ENCODE results near the gene SLC25A12.

The SLC25A12 gene, protein sequence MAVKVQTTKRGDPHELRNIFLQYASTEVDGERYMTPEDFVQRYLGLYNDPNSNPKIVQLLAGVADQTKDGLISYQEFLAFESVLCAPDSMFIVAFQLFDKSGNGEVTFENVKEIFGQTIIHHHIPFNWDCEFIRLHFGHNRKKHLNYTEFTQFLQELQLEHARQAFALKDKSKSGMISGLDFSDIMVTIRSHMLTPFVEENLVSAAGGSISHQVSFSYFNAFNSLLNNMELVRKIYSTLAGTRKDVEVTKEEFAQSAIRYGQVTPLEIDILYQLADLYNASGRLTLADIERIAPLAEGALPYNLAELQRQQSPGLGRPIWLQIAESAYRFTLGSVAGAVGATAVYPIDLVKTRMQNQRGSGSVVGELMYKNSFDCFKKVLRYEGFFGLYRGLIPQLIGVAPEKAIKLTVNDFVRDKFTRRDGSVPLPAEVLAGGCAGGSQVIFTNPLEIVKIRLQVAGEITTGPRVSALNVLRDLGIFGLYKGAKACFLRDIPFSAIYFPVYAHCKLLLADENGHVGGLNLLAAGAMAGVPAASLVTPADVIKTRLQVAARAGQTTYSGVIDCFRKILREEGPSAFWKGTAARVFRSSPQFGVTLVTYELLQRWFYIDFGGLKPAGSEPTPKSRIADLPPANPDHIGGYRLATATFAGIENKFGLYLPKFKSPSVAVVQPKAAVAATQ

DNA sequence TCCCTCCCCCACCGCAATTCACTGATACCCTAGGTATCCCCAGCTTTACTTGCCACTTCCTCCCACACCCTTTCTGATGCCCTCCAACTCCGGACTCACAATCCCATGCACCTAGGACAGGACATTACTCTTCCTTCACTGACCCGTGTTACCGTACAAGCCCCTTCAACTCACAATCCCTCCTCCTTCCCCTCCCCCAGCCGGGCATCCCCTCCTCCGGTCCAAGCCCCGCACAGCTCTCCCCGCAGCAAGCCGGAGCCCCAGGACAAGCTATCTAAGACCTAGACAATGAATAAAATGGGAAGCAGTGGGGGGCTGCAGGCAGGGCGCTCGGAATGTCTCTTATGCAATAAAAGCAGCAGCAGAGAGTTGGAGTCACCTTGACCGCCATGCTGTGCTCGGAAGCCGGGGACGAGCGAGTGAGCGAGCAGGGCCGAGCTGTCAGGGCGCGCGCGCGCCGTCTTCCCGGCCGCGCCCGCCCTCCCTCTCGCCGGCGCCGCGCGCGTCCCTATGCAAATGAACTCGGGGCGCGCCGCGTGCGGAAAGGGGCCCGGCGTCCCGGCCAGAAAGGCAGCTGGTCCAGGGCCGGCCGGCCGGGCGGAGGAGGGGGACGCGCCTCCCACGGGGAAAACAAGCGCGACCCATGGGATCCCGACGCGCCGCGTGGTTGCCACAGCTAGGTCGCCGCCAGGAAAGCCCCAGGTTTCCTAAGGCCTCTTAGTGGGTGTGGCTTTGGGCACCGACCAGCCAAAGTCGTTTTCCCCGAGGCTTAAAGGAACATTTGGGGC lies at the start of gene SLC25A12:
Gene SLC25A12, minus strand, starts transcription at position 421 of the 788 bp plus-strand sequence. Its CDS starts 30 bp downstream, at position 391.
- H3K9me3 ChIP-seq (ENCODE audit: low read depth, low read length) = no peaks in the 10 kb centered on the region
- peak within 1 kb of the TSS; percentile 82 for H3K4me3 ChIP-seq
- TF ChIP-seq FOXP2 (optimal IDR thresholded peaks at IDR 0.05; ENCODE audit: control extremely low read depth, extremely low read length, insufficient read depth) (no peak), POLR2AphosphoS5 (IDR thresholded peaks at IDR 0.05; ENCODE audit: borderline replicate concordance, low read depth, low read length) (peak; percentile 76)
- H3K27ac ChIP-seq = peak within 1 kb of the TSS; percentile 60
- H3K36me3 ChIP-seq (ENCODE audit: insufficient read depth, low read length) = peaks cover 19% of the 10 kb centered on the region; the same call in 1 of the 2 replicates
- DNase-seq (ENCODE audit: low read depth, low spot score) = no peak
- H3K9ac ChIP-seq (ENCODE audit: insufficient read length) = peak within 1 kb of the TSS; percentile 72

DNA sequence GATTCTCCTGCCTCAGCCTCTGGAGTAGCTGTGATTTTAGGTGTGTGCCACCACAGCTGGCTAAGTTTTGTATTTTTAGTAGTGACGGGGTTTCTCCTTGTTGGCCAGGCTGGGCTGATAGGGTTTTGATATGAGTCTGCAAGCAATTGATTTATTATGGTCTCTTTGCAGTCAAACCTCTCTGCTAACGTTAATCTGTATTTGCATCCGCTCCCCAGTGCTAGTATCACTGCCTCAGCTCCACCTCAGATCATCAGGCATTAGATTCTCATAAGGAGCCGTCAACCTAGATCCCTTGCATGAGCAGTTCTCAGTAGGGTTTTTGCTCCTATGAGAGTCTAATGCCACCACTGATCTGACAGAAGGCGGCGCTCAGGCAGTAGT lies 47.3 kb upstream of the SLC25A12 start:
- TF ChIP-seq FOXP2 (optimal IDR thresholded peaks at IDR 0.05; ENCODE audit: control extremely low read depth, extremely low read length, insufficient read depth) (no peak), EZH2 (IDR thresholded peaks at IDR 0.05) (no peak), POLR2AphosphoS5 (IDR thresholded peaks at IDR 0.05; ENCODE audit: borderline replicate concordance, low read depth, low read length) (no peak)
- DNase-seq (ENCODE audit: low read depth, low spot score) = no peak
- Histone ChIP-seq H3K27ac (no peak overlapping the region), H3K9ac (ENCODE audit: insufficient read length) (no peak overlapping the region), H3K36me3 (ENCODE audit: insufficient read depth, low read length) (peaks cover 40% of the 10 kb centered on the region), H3K9me3 (ENCODE audit: low read depth, low read length) (no peaks in the 10 kb centered on the region), H3K4me3 (no peak overlapping the region)

DNA sequence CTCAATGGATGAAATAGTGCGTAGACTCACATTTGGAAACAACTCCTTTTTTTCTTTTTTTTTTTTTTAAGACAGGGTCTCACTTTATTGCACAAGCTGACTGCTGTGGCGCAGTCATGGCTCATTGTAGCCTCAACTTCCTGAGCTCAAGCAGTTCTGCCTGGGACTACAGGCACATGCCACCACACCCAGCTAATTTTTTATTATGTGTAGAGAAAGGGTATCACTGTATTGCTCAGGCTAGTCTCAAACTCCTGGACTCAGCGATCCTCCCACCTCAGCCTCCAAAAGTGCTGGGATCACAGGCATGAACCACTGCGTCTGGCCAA lies 45.7 kb upstream of the SLC25A12 start:
- peaks cover 38% of the 10 kb centered on the region for H3K36me3 ChIP-seq (ENCODE audit: insufficient read depth, low read length)
- no peak overlapping the region for H3K27ac ChIP-seq
- no peak for DNase-seq (ENCODE audit: low read depth, low spot score)

DNA sequence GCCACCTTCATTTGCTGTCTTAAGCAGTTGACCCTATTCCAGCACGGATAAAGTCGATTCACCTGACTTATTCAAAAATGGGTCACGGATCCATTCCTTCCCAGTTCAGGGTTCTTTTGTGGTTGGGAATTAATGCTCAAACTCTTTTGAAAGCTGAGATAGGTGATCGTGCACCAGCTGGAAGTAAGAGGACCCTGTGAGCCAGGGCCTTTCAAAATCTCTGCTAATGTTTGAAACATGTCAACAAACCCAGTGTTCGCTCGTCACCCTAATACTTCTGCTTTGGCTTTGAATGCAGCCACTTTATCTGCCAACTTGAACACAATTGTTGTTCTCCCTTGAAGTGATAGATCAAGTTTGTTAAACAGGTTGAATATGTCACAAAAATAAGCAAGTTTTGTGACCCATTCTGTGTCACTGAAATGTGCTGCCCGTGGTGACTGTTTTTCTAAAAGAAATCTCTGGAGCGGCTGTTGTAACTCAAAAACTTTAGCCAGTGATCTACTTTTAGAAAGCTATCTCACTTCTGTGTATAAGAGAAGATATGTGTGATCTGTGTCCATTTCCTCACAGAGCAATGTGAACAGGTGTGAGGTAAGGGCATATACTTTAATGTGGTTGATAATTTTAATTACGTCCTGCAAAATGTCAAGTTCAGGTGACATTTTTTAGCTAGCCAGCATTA lies 45.2 kb upstream of the SLC25A12 start:
- Histone ChIP-seq H3K4me3 (no peak overlapping the region), H3K9ac (ENCODE audit: insufficient read length) (no peak overlapping the region), H3K27ac (no peak overlapping the region), H3K36me3 (ENCODE audit: insufficient read depth, low read length) (peaks cover 41% of the 10 kb centered on the region), H3K9me3 (ENCODE audit: low read depth, low read length) (no peaks in the 10 kb centered on the region)
- TF ChIP-seq FOXP2 (optimal IDR thresholded peaks at IDR 0.05; ENCODE audit: control extremely low read depth, extremely low read length, insufficient read depth) (no peak), EZH2 (IDR thresholded peaks at IDR 0.05) (no peak), POLR2AphosphoS5 (IDR thresholded peaks at IDR 0.05; ENCODE audit: borderline replicate concordance, low read depth, low read length) (no peak)
- DNase-seq (ENCODE audit: low read depth, low spot score) = no peak

More for the DNA sequence above, 45.7 kb upstream of the SLC25A12 start:
- TF ChIP-seq POLR2AphosphoS5 (IDR thresholded peaks at IDR 0.05; ENCODE audit: borderline replicate concordance, low read depth, low read length) = no peak
- TF ChIP-seq EZH2 (IDR thresholded peaks at IDR 0.05) = no peak
- no peak overlapping the region for H3K9ac ChIP-seq (ENCODE audit: insufficient read length)
- no peaks in the 10 kb centered on the region for H3K9me3 ChIP-seq (ENCODE audit: low read depth, low read length)
- H3K4me3 ChIP-seq = no peak overlapping the region

DNA sequence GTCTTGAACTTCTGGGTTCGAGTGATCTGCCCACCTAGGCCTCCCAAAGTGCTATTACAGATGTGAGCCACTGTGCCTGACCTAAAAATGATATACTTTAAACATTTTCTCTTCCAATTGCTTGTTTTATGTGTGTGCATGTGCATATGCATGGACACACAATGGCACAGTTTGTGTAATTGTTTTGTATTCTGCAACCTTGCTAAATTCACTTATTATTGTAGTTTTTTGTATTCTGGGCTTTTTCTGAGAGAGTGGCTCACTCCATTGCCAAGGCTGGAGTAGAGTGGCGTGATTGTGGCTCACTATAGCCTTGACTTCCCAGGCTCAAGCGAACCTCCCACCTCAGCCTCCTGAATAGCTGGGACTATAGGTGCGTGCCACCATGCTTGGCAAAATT lies 36.3 kb upstream of the SLC25A12 start:
- no peak for DNase-seq (ENCODE audit: low read depth, low spot score)
- H3K4me3 ChIP-seq = no peak overlapping the region
- TF ChIP-seq FOXP2 (optimal IDR thresholded peaks at IDR 0.05; ENCODE audit: control extremely low read depth, extremely low read length, insufficient read depth) (no peak), EZH2 (IDR thresholded peaks at IDR 0.05) (no peak), POLR2AphosphoS5 (IDR thresholded peaks at IDR 0.05; ENCODE audit: borderline replicate concordance, low read depth, low read length) (no peak)
- no peak overlapping the region for H3K27ac ChIP-seq
- peaks cover 77% of the 10 kb centered on the region for H3K36me3 ChIP-seq (ENCODE audit: insufficient read depth, low read length)
- H3K9me3 ChIP-seq (ENCODE audit: low read depth, low read length) = no peaks in the 10 kb centered on the region; the same call in 1 of the 2 replicates
- no peak overlapping the region for H3K9ac ChIP-seq (ENCODE audit: insufficient read length)

DNA sequence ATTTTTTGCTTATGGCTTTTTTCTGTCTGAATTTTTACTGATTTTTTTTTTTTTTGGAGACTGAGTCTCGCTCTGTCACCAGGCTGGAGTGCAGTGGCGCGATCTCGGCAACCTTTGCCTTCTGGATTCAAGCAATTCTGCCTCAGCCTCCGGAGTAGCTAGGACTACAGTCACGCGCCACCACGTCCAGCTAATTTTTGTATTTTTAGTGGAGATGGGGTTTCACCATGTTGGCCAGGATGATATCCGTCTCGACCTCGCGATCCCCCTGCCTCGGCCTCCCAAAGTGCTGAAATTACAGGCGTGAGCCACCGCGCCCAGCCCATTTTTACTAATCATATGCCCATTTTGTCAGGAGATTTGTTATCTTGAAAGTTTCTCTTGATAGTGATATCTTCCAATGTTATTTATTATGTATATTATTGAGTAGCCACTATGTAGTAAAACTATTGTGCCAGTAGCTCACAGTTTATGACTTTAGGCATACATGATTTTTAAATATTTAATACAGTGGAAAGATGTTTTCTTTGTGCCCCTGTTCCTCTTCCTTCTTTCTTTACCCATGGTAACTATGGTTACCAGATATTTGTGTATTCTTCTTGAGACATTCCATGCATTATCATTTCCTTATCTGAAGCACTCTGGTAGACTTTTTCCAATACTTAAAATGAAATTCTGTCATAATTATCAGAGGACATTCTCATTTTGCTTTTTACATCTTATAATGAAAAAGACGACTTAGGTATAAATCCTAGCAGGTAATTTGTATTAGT lies 30.3 kb upstream of the SLC25A12 start:
- no peaks in the 10 kb centered on the region for H3K9me3 ChIP-seq (ENCODE audit: low read depth, low read length)
- DNase-seq (ENCODE audit: low read depth, low spot score) = no peak
- H3K4me3 ChIP-seq = peak overlapping the region; percentile 77
- H3K27ac ChIP-seq = no peak overlapping the region
- H3K36me3 ChIP-seq (ENCODE audit: insufficient read depth, low read length) = peaks cover 45% of the 10 kb centered on the region
- H3K9ac ChIP-seq (ENCODE audit: insufficient read length) = peak overlapping the region; percentile 84
- TF ChIP-seq EZH2 (IDR thresholded peaks at IDR 0.05) = no peak
- TF ChIP-seq POLR2AphosphoS5 (IDR thresholded peaks at IDR 0.05; ENCODE audit: borderline replicate concordance, low read depth, low read length) = no peak
- TF ChIP-seq FOXP2 (optimal IDR thresholded peaks at IDR 0.05; ENCODE audit: control extremely low read depth, extremely low read length, insufficient read depth) = no peak

DNA sequence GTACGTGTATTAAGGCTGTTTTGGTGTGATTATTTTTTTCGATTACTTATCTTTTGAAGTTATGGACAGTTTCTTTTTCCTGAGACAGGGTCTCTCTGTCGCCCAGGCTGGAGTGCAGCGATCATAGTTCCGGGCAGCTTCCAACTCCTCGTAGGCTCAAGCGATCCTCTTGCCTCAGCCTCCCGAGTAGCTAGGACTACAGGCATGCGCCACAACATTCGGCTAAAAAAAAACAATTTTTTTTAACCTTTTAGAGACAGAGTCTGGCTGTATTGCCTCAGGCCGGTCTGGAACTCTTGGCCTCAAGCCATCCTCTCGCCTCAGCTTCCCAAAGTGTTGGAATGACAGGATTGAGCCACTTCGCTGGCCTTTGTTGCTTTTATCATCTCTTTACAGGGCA lies 29.2 kb upstream of the SLC25A12 start:
- peak overlapping the region; percentile 80; the same call in 1 of the 2 replicates for H3K27ac ChIP-seq
- TF ChIP-seq EZH2 (IDR thresholded peaks at IDR 0.05) (no peak), FOXP2 (optimal IDR thresholded peaks at IDR 0.05; ENCODE audit: control extremely low read depth, extremely low read length, insufficient read depth) (no peak), POLR2AphosphoS5 (IDR thresholded peaks at IDR 0.05; ENCODE audit: borderline replicate concordance, low read depth, low read length) (no peak)
- no peak for DNase-seq (ENCODE audit: low read depth, low spot score)
- H3K4me3 ChIP-seq = peak overlapping the region; percentile 77
- peaks cover 34% of the 10 kb centered on the region for H3K36me3 ChIP-seq (ENCODE audit: insufficient read depth, low read length)
- no peaks in the 10 kb centered on the region for H3K9me3 ChIP-seq (ENCODE audit: low read depth, low read length)
- H3K9ac ChIP-seq (ENCODE audit: insufficient read length) = peak overlapping the region; percentile 84

Data from SK-N-MC (cell line).